Astrocyte (in vitro differentiated cells and primary cell): ENCODE results near the gene RASGRF1. TPM values are rescaled to one million over a fixed set of nuclear protein-coding genes. Genes with fewer than 3 reads are reported as not detected.

ENCODE experiments used
- DNase-seq: peaks from one replicate; pipeline ENCODE4 v3.0.0-alpha.2; 2010; ENCODE audit warnings: low read depth
- FAIRE-seq: peaks from 2 replicates; lab custom pipeline; 2011; peaks lifted over from hg19 to GRCh38; lab: Jason Lieb, UNC
- H2AFZ ChIP-seq: 2 replicates; pipeline ENCODE4 v1.6.0; 2012; ENCODE audit warnings: low read depth, low read length, inconsistent platforms
- H3K27ac ChIP-seq: 2 replicates; pipeline ENCODE4 v1.5.1; 2011; ENCODE audit warnings: low read depth, low read length, inconsistent platforms
- H3K27me3 ChIP-seq: 2 replicates; pipeline ENCODE4 v1.6.0; 2011; ENCODE audit warnings: low read length, inconsistent platforms; ENCODE audit not compliant: insufficient read depth
- H3K36me3 ChIP-seq: 2 replicates; pipeline ENCODE4 v1.5.1; 2011; ENCODE audit warnings: low read length, inconsistent platforms; ENCODE audit not compliant: insufficient read depth
- H3K4me1 ChIP-seq: 2 replicates; pipeline ENCODE4 v1.5.1; 2011; ENCODE audit warnings: low read length, inconsistent platforms; ENCODE audit not compliant: insufficient read depth
- H3K4me2 ChIP-seq: 2 replicates; pipeline ENCODE4 v1.6.0; 2012; ENCODE audit warnings: low read length, inconsistent platforms
- H3K4me3 ChIP-seq: 2 replicates; pipeline ENCODE4 v1.5.1; 2011; ENCODE audit warnings: low read depth, mild to moderate bottlenecking, low read length, inconsistent platforms; ENCODE audit not compliant: insufficient read depth
- H3K79me2 ChIP-seq: 2 replicates; pipeline ENCODE4 v1.6.0; 2012; ENCODE audit warnings: mild to moderate bottlenecking, low read length, inconsistent platforms; ENCODE audit not compliant: insufficient read depth
- H3K9ac ChIP-seq: 2 replicates; pipeline ENCODE4 v1.6.0; 2012; ENCODE audit warnings: mild to moderate bottlenecking, low read length, inconsistent platforms
- H3K9me3 ChIP-seq: 2 replicates; pipeline ENCODE4 v1.5.1; 2012; ENCODE audit warnings: low read depth, mild to moderate bottlenecking, low read length, inconsistent platforms; ENCODE audit not compliant: insufficient read depth
- H4K20me1 ChIP-seq: 2 replicates; pipeline ENCODE4 v1.6.0; 2012; ENCODE audit warnings: low read length, inconsistent platforms; ENCODE audit not compliant: insufficient read depth
- H3K27ac Mint-ChIP-seq: one replicate; pipeline ENCODE4 v1.8.0; 2021; ENCODE audit warnings: mild to moderate bottlenecking, mixed read lengths; ENCODE audit not compliant: unreplicated experiment
- H3K27me3 Mint-ChIP-seq: one replicate; pipeline ENCODE4 v1.8.0; 2021; ENCODE audit warnings: low read depth, mixed read lengths; ENCODE audit not compliant: unreplicated experiment
- H3K36me3 Mint-ChIP-seq: one replicate; pipeline ENCODE4 v1.8.0; 2021; ENCODE audit warnings: low read depth, mixed read lengths; ENCODE audit not compliant: unreplicated experiment
- H3K4me1 Mint-ChIP-seq: one replicate; pipeline ENCODE4 v1.8.0; 2021; ENCODE audit warnings: low read depth, mixed read lengths; ENCODE audit not compliant: unreplicated experiment
- H3K4me3 Mint-ChIP-seq: one replicate; pipeline ENCODE4 v1.8.0; 2021; ENCODE audit warnings: mild to moderate bottlenecking, moderate library complexity, mixed read lengths; ENCODE audit not compliant: unreplicated experiment
- H3K9me3 Mint-ChIP-seq: one replicate; pipeline ENCODE4 v1.8.0; 2021; ENCODE audit warnings: mild to moderate bottlenecking, mixed read lengths; ENCODE audit not compliant: unreplicated experiment
- CTCF ChIP-seq: IDR thresholded peaks from 2 replicates; pipeline ENCODE4 v1.5.1; 2011; ENCODE audit warnings: low read depth, mild to moderate bottlenecking, inconsistent platforms, low read length, moderate library complexity; ENCODE audit not compliant: insufficient read depth
- EZH2 ChIP-seq: IDR thresholded peaks from 2 replicates; pipeline ENCODE4 v1.6.1; 2012; ENCODE audit warnings: mild to moderate bottlenecking, low read length, inconsistent platforms; ENCODE audit not compliant: insufficient read depth
- total RNA-seq: library from RNA; stranded (reverse); gene quantifications from 2 replicates; pipeline ENCODE4 v1.2.1, GENCODE V29; 2021

Gene RASGRF1
- total RNA-seq, 1 donor from 2014 or later = 1.2 TPM

- no peak for FAIRE-seq
- H3K4me3 Mint-ChIP-seq = no peak overlapping the region
- H3K4me1 Mint-ChIP-seq = no peaks in the 10 kb centered on the region
- no peaks in the 10 kb centered on the region for H3K4me1 ChIP-seq
- H3K9me3 Mint-ChIP-seq = peaks cover 13% of the 10 kb centered on the region
- no peak overlapping the region for H2AFZ ChIP-seq
- no peak for DNase-seq
- peaks cover 7% of the 10 kb centered on the region for H3K27me3 ChIP-seq
- no peaks in the 10 kb centered on the region for H3K9me3 ChIP-seq
- no peaks in the 10 kb centered on the region for H4K20me1 ChIP-seq
- H3K27ac ChIP-seq = no peak overlapping the region
- H3K36me3 Mint-ChIP-seq = peaks cover 6% of the 10 kb centered on the region
- no peaks in the 10 kb centered on the region for H3K79me2 ChIP-seq
- no peak overlapping the region for H3K9ac ChIP-seq
- H3K4me2 ChIP-seq = no peak overlapping the region
- peaks cover 58% of the 10 kb centered on the region for H3K27me3 Mint-ChIP-seq
- no peak overlapping the region for H3K27ac Mint-ChIP-seq
- H3K4me3 ChIP-seq = no peak overlapping the region
- TF ChIP-seq EZH2 (no peak), CTCF (no peak)
- no peaks in the 10 kb centered on the region for H3K36me3 ChIP-seq
These were observed 36.7 kb downstream of the RASGRF1 start for GRCh38 chr15:79053894-79054293.

- TF ChIP-seq CTCF (no peak), EZH2 (no peak)
- Histone ChIP-seq H3K27ac (no peak overlapping the region), H3K4me1 (no peaks in the 10 kb centered on the region), H3K27me3 (peaks cover 7% of the 10 kb centered on the region), H3K36me3 (no peaks in the 10 kb centered on the region), H3K4me3 (no peak overlapping the region), H3K9ac (no peak overlapping the region), H3K79me2 (no peaks in the 10 kb centered on the region), H3K9me3 (no peaks in the 10 kb centered on the region), H3K4me2 (no peak overlapping the region), H4K20me1 (no peaks in the 10 kb centered on the region), H2AFZ (no peak overlapping the region)
- H3K27me3 Mint-ChIP-seq = peaks cover 53% of the 10 kb centered on the region
- no peak overlapping the region for H3K4me3 Mint-ChIP-seq
- no peak for FAIRE-seq
- no peaks in the 10 kb centered on the region for H3K4me1 Mint-ChIP-seq
- no peak overlapping the region for H3K27ac Mint-ChIP-seq
- peaks cover 6% of the 10 kb centered on the region for H3K36me3 Mint-ChIP-seq
- H3K9me3 Mint-ChIP-seq = peaks cover 13% of the 10 kb centered on the region
- DNase-seq = no peak
These were observed 38.4 kb downstream of the RASGRF1 start for GRCh38 chr15:79051941-79052731.

- no peaks in the 10 kb centered on the region for H3K36me3 ChIP-seq
- H3K27ac Mint-ChIP-seq = no peak overlapping the region
- no peak overlapping the region for H3K27ac ChIP-seq
- H4K20me1 ChIP-seq = no peaks in the 10 kb centered on the region
- no peak overlapping the region for H3K4me3 Mint-ChIP-seq
- H3K9me3 ChIP-seq = no peaks in the 10 kb centered on the region
- H3K9ac ChIP-seq = no peak overlapping the region
- H3K9me3 Mint-ChIP-seq = peaks cover 7% of the 10 kb centered on the region
- no peaks in the 10 kb centered on the region for H3K4me1 Mint-ChIP-seq
- H3K4me1 ChIP-seq = no peaks in the 10 kb centered on the region
- H3K27me3 ChIP-seq = peaks cover 7% of the 10 kb centered on the region
- FAIRE-seq (no peak), DNase-seq (no peak)
- H3K4me3 ChIP-seq = no peak overlapping the region
- no peak overlapping the region for H2AFZ ChIP-seq
- no peak overlapping the region for H3K4me2 ChIP-seq
- H3K36me3 Mint-ChIP-seq = peaks cover 6% of the 10 kb centered on the region
- H3K79me2 ChIP-seq = no peaks in the 10 kb centered on the region
- peaks cover 47% of the 10 kb centered on the region for H3K27me3 Mint-ChIP-seq
- TF ChIP-seq EZH2 (no peak), CTCF (no peak)
These were observed 39.6 kb downstream of the RASGRF1 start for GRCh38 chr15:79051029-79051428.
